GM19043 (cell line): Measurements from ENCODE around the gene ENKD1.

Experiments
- ATAC-seq: cut with Tn5 transposase; IDR thresholded peaks from one replicate; pipeline ENCODE4 v1.9.1; 2021; ENCODE audit warnings: low read depth; ENCODE audit not compliant: unreplicated experiment

ENKD1 gene

DNA sequence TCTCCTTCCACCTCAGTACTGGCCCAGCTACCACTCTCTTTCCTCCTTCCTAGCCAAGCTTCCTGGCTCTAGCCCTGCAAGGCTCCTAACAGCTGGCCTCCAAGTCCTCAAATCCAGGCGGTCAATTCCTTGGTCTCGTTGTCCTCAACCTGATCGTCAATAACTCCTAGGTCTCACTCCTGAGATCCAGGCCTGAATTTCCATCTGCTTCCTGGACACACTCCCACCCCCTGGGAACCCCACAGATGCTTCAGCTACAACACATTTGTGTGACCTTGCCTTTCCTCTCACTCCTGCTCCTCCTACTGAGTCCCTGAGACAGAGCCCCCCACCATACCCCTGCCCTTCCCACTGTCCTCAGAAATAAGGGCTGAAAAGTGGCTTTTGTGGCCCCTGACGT is 2.3 kb downstream of the ENKD1 start:
- ATAC-seq = no peak

DNA sequence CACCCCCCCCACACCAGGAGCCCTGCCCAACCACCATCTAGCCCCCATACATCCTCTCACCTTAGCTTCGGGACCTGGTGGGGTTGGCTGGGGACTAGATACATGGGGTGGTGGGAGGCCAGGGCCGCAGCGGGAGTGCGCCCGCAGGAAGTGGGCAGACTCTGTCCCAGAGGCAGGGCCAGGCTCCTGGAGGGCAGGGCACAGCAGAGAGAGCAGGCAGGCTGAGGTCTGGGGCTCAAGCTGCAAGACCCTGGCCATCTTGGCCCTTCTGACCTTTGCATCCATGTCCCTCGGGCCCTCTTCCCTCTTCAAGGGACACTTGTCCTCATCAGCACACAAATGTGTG is 2.7 kb downstream of the ENKD1 start:
- no peak for ATAC-seq

DNA sequence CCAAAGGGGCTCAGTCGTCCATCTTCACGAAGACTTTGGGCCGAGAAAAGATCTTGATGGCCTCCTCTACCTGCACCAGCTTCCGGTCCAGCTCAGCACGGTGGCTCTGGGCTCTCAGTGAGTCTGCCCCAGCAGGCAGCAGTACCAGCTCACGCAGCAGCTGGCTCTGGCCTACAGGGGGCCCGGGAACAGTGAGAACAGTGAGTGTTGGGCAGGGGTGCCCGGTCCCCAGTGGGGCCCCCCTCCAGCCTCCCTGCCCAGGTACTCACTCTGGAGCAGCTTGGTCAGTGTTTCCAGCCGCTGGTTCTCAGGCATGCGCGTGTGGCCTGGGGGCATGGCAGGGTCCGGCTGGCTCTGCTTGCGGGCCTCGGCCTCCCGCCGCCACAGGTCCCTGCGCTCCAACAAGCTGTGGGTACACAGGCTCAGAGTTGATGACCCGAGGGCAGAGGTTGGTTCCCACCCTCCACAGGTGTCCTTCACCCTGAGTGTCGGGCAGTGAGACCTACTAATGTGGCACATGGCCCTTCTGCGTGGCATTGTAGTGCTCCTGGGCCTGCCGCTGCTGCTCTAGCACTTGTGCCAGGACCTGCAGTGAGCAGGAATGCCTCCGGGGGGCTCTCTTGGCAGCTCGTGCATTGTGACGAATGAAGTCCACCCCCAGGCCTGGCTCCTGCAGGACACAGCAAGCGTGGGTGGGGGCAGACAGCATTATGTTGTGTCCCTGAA is 3.2 kb downstream of the ENKD1 start:
- no peak for ATAC-seq

DNA sequence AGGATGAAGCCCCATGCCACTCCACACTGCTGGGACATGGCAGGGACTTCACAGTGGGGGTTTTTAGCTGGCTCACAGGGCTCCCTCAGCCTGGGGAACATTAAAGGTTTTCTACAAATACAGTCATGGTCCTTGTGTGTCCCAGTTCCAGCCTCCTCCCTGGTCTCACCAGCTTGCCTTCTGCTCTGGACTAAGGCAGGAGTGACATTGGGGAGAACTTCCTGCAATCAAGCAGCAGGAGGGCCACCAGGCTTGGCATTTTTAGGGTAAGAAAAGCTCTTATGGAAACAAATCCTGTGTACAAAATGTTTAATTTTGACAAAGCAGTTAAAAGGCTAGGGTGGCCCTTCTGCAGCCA is 3.9 kb downstream of the ENKD1 start:
- no peak for ATAC-seq

DNA sequence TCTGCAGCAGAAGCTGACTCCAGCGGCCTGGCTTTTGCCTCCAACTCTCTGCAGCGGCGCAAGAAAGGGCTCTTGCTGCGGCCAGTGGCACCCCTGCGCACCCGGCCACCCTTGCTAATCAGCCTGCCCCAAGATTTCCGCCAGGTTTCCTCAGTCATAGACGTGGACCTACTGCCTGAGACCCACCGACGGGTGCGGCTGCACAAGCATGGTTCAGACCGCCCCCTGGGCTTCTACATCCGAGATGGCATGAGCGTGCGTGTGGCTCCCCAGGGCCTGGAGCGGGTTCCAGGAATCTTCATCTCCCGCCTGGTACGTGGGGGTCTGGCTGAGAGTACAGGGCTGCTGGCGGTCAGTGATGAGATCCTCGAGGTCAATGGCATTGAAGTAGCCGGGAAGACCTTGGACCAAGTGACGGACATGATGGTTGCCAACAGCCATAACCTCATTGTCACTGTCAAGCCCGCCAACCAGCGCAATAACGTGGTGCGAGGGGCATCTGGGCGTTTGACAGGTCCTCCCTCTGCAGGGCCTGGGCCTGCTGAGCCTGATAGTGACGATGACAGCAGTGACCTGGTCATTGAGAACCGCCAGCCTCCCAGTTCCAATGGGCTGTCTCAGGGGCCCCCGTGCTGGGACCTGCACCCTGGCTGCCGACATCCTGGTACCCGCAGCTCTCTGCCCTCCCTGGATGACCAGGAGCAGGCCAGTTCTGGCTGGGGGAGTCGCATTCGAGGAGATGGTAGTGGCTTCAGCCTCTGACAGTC is 4.5 kb downstream of the ENKD1 start:
- ATAC-seq = no peak

DNA sequence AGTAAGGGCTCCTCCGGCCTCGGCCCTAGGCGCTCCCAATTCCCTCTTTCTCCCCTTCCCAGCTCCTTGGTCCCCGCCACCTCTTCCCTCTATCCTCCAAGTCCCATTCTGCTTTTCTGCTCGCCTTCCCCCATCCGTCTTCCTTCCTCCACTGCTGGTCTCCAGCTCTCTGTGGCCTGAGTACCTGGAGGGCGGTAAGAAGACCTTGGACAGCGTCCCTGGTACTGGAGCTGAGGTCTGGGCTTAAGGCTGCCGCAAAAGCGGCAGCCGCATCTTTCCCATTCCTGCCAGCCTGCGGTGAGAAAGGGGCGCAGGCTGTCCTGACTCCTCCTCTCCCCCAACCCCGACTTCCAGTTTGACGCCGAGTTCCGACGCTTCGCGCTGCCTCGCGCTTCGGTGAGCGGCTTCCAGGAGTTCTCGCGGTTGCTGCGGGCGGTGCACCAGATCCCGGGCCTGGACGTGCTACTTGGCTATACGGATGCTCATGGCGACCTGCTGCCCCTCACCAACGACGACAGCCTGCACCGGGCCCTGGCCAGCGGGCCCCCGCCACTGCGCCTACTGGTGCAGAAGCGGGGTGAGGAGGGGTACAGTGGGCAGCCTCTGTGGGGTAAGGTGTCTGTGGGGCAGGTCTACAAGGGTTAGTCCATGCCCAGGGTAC is 5.3 kb downstream of the ENKD1 start:
- ATAC-seq = no peak

DNA sequence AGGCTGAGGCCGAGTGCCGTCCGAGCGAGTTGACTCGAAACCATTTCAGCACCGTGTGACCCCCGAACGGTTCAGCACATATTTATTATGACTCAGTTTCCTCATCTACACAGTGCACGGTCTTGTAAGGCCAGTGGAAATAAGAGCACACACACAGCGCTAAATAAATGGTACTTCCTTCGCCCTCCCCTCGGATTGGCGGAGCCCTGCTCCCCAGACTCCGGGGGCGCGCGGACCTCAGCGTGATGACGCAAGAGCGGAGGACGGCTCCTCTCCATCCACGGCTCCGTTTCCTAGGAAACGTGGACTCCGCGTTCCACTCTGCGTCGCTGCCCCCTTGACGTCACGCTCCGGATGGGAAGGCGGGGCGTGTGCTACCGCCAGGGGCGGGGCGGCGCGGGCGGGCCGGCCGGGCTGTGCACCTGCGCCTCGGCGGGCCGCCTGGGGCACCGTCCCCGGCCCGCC is 6.0 kb downstream of the ENKD1 start, which contains the start of gene PARD6A:
Gene PARD6A (plus strand): TSS at position 397 of the 465 bp plus-strand sequence. CDS start 79 bp downstream, outside the sequence.
- ATAC-seq = peak; percentile 79

DNA sequence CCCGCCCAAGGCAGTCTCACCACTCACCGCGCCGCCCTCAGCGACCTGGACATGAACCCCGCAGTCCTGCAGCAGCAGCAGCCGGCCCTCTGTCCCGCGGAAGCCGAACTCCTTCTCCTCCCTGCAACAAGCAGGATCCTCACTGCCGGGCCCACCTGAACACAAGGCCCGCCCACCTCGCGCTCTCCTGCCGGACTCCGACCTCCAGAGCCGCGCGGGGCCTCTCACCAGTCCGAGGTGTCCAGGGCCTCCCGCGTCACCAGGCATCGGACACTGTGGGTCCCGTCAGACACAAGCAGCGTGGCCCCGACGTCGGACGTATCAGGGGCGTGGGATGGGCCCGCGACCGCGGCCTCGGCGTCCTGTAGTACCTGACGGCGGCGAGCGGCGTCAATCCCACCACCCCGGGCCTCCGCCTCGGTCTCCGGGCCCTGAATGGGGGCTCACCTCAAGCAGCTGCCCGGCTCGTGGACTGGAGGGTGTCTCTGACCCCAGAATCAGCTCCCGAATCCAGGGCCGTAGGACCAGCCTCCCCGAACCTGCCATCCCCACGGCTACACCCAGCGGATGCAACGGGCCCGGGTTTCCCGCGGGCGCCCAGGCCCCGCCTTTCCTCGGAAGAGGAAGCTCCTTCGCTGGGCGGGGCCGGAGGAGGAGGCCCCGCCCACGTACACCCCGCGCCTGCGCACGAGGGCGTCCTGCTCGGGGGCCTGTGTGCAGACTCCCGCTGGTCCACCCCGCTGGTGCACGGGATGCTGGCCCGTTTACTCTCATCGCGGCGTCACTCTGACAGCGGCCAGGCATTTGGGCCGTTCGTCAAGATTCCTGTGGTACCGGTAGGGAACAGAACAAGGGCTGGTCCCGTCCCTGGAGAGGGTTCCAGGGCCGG is 6.6 kb downstream of the ENKD1 start, which contains the start of gene ACD:
Gene ACD (minus strand): TSS at position 586 of the 889 bp plus-strand sequence. CDS start 40 bp downstream, at position 546.
- ATAC-seq = peak; percentile 30

DNA sequence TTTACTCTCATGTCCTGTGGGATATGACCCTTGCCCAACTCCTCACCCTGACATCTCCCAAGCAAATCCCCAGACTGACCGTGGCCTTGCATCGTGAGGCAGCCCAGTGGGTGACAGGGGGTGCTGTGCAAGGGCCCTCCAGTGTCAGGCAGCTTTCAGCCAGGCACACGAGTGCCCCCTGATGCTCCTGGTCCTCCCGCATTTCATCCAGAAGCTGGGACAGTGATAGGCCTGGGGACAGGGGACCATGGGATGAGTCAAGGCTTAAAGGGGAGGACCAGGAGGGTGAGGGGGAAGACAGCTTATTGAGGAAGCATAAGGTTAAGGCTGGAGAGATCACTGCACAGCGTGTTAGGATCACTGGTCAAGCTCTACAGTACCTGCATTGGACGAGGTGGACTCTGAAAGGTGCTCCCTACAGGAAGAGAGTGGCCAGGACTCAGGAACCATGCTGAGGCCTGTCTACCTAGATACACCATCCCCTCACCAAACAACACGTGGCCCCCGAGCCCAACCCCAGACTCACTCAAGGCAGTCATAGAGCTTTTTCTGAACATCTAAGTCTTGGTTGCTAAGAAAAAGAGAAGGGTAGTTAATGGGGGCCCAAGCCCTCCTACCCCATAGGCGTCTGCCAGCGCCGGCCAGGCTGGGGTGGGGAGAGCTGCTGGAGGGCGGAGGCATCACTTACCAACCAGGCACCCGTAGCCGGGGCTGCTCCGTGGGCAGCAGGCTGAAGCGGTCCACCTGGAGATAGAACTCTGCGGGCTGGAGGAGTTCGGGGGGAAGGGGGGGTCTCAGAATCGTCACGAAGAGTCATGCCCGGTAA is 7.5 kb downstream of the ENKD1 start:
- no peak for ATAC-seq

DNA sequence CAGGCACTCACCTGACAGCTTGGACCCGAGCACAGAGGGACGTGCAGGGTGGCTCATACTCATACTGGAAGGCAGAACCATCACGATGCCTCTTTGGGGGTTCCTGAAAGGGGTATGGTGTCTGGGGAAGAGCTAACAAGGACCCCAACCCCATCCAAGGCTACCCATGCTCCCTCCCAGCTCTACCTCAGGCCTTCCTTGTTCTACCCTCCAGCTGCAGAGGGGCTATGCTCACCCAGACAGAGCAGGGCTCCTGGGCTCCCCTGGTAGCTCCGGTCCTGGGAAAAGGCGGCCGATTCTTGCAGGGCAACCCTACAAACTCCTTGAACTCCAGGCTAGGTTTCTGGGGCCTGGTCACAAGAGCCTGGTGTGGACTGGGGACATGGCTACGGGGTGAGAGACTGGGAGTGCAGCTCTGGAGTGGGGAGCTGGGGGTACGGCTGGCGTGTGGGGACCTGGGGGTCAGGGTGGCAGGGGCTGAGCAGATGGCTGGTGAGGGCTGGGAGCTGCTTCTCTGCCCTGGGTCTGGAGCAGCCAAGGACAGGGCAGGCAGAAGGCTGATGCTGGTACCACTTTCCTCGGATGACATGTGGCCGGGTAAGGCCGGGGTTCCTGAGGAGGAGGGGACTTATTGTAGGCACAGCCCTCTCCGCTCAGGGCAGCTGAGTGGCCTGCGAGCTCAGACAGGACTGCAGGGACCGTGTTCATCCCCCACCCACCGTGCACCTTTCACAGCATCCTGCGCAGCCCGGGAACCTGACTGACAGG is 8.6 kb downstream of the ENKD1 start:
- no peak for ATAC-seq

DNA sequence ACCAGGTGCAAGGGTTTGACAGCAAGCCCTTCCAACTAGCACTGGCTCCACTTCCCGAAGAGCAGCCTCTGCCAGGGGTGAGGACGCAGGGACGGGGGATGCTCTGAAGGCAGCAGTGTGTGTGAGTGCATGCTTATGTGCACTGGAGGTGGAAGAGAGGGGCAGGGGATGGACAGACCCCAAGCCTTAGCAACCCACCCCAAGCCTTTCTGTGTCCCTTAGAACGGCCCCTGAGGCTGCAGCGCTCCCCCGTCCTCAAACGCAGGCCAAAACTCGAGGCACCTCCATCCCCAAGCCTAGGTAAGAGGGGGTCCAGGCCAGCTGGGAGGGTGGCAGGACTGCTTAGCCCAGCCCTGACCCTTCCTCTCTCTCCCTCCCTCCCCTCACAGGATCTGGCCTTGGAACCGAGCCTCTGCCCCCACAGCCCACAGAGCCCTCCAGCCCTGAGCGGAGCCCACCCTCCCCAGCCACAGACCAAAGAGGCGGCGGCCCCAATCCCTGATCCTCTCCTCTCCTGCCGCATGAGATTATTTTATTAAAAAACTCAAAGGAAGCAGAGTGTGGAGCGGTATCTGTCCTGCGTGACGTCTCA is 9.4 kb downstream of the ENKD1 start:
- no peak for ATAC-seq

DNA sequence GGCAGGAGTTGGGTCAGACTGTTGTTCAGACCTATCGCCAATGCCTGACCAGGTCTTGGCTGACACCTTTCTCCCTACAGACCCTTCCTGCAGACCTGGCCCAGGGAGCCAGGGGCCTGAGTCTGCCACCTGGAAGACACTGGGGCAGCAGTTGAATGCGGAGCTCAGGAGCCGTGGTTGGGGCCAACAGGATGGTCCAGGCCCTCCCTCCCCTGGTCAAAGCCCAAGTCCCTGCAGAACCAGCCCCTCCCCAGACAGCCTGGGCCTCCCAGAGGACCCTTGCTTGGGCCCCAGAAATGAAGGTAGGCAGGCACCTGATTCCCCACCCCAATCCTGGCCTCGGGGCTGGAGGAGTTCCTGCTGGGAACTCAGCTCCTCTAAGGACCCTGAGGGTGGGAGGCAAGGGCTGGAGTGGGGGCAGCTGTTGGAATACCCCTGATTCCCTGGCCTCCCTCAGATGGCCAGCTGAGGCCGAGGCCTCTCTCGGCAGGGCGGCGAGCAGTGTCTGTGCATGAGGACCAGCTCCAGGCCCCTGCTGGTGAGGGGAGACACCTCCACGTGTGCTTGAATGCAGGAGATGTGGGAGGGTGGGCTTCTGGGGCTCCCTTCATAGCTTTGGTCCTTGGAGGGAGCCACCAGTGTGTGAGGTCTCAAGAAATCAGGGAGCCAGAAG is 10.1 kb downstream of the ENKD1 start:
- no peak for ATAC-seq

DNA sequence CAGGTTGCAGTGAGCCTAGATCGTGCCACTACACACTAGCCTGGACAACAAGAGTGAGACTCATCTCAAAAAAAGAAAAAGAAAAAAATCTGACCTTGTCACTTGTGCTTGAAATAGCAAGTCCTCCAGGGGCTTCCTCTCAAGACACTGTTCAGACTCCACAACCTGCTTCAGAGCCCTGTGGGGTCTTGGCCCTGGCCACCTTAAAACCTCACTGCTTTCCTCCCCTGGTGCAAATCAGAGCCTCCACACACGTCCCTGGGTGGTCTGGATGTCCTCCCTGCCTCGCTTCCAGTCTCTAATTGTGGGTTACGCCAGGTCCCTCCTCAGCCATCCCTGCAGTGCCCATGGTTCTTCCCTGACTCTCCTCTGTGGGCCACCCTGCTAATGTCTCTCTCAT is 11.2 kb downstream of the ENKD1 start:
- no peak for ATAC-seq

DNA sequence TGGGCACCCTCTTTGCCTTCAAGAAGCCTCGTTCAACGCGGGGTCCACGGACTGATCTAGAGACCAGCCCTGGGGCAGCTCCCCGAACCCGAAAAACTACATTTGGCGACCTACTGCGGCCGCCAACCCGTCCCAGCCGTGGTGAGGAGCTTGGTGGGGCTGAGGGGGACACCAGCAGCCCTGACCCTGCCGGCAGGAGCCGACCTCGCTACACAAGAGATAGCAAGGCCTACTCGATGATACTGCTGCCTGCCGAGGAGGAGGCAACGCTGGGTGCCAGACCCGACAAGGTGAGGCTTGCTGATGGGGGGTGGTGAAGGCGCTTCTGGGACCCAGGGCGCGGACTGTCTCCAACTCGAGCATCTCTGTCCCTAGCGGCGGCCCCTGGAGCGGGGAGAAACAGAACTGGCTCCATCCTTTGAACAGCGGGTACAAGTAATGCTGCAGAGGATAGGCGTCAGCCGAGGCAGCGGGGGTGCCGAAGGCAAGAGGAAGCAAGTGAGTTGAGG is 12.1 kb downstream of the ENKD1 start:
- ATAC-seq = no peak

DNA sequence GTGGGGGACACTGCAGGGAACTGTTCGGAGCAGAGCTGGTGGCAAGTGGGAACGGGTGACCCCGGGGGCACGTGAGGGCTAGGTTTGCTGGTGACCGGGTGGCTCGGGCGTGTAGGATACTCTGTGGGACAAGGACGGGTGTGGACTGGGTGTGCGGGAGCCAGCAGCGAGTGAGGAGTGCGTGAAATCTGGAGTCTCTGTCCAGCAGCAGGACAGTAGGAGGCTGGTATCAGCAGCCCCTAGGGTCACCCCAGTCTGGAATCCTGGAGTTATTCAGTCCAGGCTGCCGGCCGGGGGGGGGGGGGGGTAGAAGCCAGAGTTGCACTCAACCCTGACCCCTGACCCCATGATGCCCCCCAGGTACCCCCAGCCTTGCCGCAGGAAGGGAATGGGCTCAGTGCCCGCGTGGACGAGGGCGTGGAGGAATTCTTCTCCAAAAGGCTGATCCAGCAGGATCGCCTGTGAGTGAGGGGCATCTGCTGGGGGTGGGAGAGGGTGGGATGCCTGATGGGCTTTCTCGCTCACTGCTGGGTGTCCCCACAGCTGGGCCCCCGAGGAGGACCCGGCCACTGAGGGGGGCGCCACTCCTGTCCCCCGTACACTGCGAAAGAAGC is 12.7 kb downstream of the ENKD1 start:
- no peak for ATAC-seq

DNA sequence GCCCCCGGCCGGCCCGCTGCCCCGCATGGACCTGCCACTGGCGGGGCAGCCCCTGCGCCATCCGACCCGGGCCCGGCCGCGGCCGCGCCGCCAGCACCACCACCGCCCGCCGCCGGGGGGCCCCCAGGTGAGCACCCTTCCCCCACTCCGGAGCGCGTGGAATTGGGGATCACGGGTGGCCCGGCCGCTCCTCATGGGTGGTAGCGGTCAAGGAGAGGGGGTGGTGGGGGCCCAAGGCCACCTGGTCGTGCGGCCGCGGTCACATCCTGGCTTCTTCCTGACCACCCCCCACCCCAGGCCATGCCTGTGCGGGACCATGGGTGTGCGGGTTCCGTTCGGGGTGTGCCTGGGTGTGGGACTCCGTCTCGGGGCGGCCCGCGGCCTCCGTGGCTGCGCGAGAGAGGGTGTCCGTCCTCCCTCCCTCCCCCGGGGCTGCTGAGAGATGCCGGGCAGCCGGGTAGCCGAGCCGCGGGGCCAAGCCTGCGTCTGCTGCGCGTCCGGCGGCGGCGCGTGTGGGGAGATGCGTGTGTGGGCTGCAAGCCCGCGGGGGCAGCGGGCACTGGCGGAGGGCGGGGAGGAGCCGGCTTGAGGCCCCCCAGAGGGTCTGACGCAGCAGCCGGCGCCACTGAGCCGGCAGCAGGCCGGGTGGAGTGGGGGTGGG is 13.3 kb downstream of the ENKD1 start:
- ATAC-seq = no peak
